Suprapubic skin (tissue), 4 donors: ENCODE results near the gene PCDHGC5.

Experiments used
- POLR2A ChIP-seq, 2 donors: fragments of 450-650 bp; IDR thresholded peaks; one replicate each; pipeline ENCODE4 v1.6.1; 2017; ENCODE audit warnings: antibody characterized with exemption in 2 of 2, mild to moderate bottlenecking in 2 of 2, moderate library complexity in 2 of 2
- POLR2AphosphoS5 ChIP-seq, 3 donors: sonication (generic); formaldehyde crosslinking; IDR thresholded peaks; one replicate each; pipeline ENCODE4 v1.6.1; 2017; ENCODE audit warnings: antibody characterized with exemption in 3 of 3
- TF ChIP-seq, protein P1 (sequence below), 2 donors: fragments of 200-600 bp in 1 of 2; fragments of 450-650 bp in 1 of 2; sonication (generic) in 1 of 2; IDR thresholded peaks; one replicate each; pipeline ENCODE4 v1.5.1; 2016 to 2019; ENCODE audit warnings: antibody characterized with exemption in 2 of 2, mild to moderate bottlenecking in 1 of 2, moderate library complexity in 1 of 2

DNA sequence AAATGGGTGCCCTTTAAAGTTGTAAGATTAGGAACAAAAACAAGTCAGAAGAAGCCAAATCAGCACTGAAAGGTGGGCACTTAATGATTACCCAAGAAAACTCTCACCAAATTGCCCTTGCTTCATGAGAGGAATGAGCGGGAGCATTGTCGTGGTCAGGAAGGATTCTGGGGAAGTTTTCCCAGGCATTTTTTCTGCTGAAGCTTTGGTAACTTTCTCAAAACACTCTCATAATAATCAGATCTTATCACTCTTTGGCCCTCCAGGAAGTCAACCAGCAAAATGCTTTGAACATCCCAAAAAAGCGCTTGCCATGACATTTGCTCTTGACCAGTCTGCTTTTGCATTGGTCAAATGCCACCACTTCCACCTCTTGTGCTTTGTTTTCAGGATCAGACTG is 23.5 kb upstream of the PCDHGC5 start:
- TF ChIP-seq POLR2AphosphoS5 (IDR thresholded peaks at IDR 0.05): no peak
- TF ChIP-seq, protein P1, sequence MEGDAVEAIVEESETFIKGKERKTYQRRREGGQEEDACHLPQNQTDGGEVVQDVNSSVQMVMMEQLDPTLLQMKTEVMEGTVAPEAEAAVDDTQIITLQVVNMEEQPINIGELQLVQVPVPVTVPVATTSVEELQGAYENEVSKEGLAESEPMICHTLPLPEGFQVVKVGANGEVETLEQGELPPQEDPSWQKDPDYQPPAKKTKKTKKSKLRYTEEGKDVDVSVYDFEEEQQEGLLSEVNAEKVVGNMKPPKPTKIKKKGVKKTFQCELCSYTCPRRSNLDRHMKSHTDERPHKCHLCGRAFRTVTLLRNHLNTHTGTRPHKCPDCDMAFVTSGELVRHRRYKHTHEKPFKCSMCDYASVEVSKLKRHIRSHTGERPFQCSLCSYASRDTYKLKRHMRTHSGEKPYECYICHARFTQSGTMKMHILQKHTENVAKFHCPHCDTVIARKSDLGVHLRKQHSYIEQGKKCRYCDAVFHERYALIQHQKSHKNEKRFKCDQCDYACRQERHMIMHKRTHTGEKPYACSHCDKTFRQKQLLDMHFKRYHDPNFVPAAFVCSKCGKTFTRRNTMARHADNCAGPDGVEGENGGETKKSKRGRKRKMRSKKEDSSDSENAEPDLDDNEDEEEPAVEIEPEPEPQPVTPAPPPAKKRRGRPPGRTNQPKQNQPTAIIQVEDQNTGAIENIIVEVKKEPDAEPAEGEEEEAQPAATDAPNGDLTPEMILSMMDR (IDR thresholded peaks at IDR 0.05): no peak
- TF ChIP-seq POLR2A (IDR thresholded peaks at IDR 0.05): no peak
